Endothelial cell of umbilical vein (primary cell): ENCODE results near the gene VWCE.

Source experiments
- CTCF ChIP-seq, 2 donors: IDR thresholded peaks; 1 replicate in 1 of 2; 2 replicates in 1 of 2; pipeline ENCODE4 v1.5.1; 2011; ENCODE audit warnings: low read length in 2 of 2, mild to moderate bottlenecking in 2 of 2, moderate library complexity in 2 of 2, control low read depth in 1 of 2, inconsistent platforms in 1 of 2, low read depth in 1 of 2; ENCODE audit not compliant: insufficient read depth in 1 of 2; ENCODE audit errors: extremely low read depth in 1 of 2
- EZH2 ChIP-seq: IDR thresholded peaks from 2 replicates; pipeline ENCODE4 v1.6.1; 2012; ENCODE audit warnings: borderline replicate concordance, low read depth, mild to moderate bottlenecking, moderate library complexity, low read length, inconsistent platforms; ENCODE audit not compliant: severe bottlenecking
- FOS ChIP-seq: IDR thresholded peaks from 2 replicates; pipeline ENCODE4 v1.6.1; 2011; ENCODE audit warnings: mild to moderate bottlenecking, low read length, moderate library complexity, borderline replicate concordance; ENCODE audit not compliant: insufficient read depth
- GATA2 ChIP-seq: IDR thresholded peaks from 2 replicates; pipeline ENCODE4 v1.7.0; 2011; ENCODE audit warnings: low read depth, mild to moderate bottlenecking, moderate library complexity, mixed read lengths, low read length; ENCODE audit not compliant: insufficient read length, insufficient read depth
- JUN ChIP-seq: IDR thresholded peaks from 2 replicates; pipeline ENCODE4 v1.6.1; 2011; ENCODE audit warnings: borderline replicate concordance, low read depth; ENCODE audit not compliant: insufficient read length, insufficient read depth
- MAX ChIP-seq: IDR thresholded peaks from 2 replicates; pipeline ENCODE4 v1.6.1; 2011; ENCODE audit not compliant: insufficient read depth, insufficient read length
- MYC ChIP-seq: IDR thresholded peaks from one replicate; pipeline ENCODE4 v1.6.1; 2011; ENCODE audit warnings: mild to moderate bottlenecking, low read depth, low read length
- POLR2A ChIP-seq: IDR thresholded peaks from 2 replicates; pipeline ENCODE4 v1.6.1; 2012; ENCODE audit warnings: low read depth, mild to moderate bottlenecking, control low read depth, low read length
- POLR2AphosphoS5 ChIP-seq: IDR thresholded peaks from 2 replicates; pipeline ENCODE4 v1.6.1; 2012; ENCODE audit warnings: low read depth, mild to moderate bottlenecking, control low read depth, low read length, moderate library complexity; ENCODE audit not compliant: insufficient read depth

- TF ChIP-seq EZH2: no peak
- TF ChIP-seq POLR2A: no peak
- TF ChIP-seq CTCF (IDR thresholded peaks at IDR 0.05; ENCODE audit: extremely low read depth in 1 of 2, insufficient read depth in 1 of 2, low read depth in 1 of 2, low read length in 2 of 2): no peak
- no peak for TF ChIP-seq MAX
- TF ChIP-seq JUN: no peak
- TF ChIP-seq POLR2AphosphoS5: no peak
- TF ChIP-seq FOS: no peak
- no peak for TF ChIP-seq GATA2
- no peak for TF ChIP-seq MYC
Measured at GRCh38 chr11:61302550-61302949, 7.4 kb upstream of the VWCE start.
